IMR-90 (cell line): ENCODE results near the gene KRTAP12-4. TPM values are rescaled to one million over a fixed set of nuclear protein-coding genes. Genes with fewer than 3 reads are reported as not detected.

Experiments used
- ATAC-seq: fragments of 200-7000 bp; cut with Tn5 transposase; 2 replicates; pipeline ENCODE4 v1.9.1; 2020; ENCODE audit warnings: low read depth, mild to moderate bottlenecking, moderate library complexity
- BruUV-seq: library from RNA; stranded (reverse); fragments of 400-500 nt; replicated peaks from 2 replicates; lab custom pipeline; 2021; lab: Mats Ljungman, UMichigan
- CTCF ChIA-PET: fragments of 300-600 bp; formaldehyde crosslinking; extraction: SDS; loops from one replicate; lab custom pipeline; 2021; ENCODE audit warnings: antibody characterized with exemption; lab: Yijun Ruan, JAX
- POLR2A ChIA-PET: fragments of 300-600 bp; sonication (Branson Sonifier 250); formaldehyde crosslinking; loops from one replicate; lab custom pipeline; 2022; ENCODE audit warnings: antibody characterized with exemption; ENCODE audit not compliant: unreplicated experiment; lab: Charles Lee
- DNase-seq: peaks from one replicate; pipeline ENCODE4 v3.0.0; 2013
- H2AFZ ChIP-seq: replicated peaks from 2 replicates; pipeline ENCODE3; 2013; ENCODE audit warnings: low read length, mild to moderate bottlenecking; ENCODE audit not compliant: poor library complexity
- H2AK5ac ChIP-seq: 2 replicates; pipeline ENCODE4 v1.6.1; 2013; ENCODE audit warnings: low read depth, low read length, inconsistent platforms
- H2AK9ac ChIP-seq: replicated peaks from 2 replicates; pipeline ENCODE3; 2013; ENCODE audit warnings: mild to moderate bottlenecking, low read depth, low read length, moderate library complexity; ENCODE audit not compliant: poor library complexity
- H2BK120ac ChIP-seq: 2 replicates; pipeline ENCODE4 v1.6.1; 2013; ENCODE audit warnings: low read depth, low read length, inconsistent platforms
- H2BK15ac ChIP-seq: 3 replicates; pipeline ENCODE4 v1.6.1; 2013; ENCODE audit warnings: low read depth, low read length, inconsistent platforms
- H2BK20ac ChIP-seq: 2 replicates; pipeline ENCODE4 v1.6.1; 2013; ENCODE audit warnings: low read depth, mild to moderate bottlenecking, inconsistent platforms, low read length, moderate library complexity
- H2BK5ac ChIP-seq: 2 replicates; pipeline ENCODE4 v1.6.1; 2013; ENCODE audit warnings: mild to moderate bottlenecking, low read depth, low read length, inconsistent platforms; ENCODE audit not compliant: poor library complexity, severe bottlenecking
- H3K14ac ChIP-seq: replicated peaks from 2 replicates; pipeline ENCODE4 v1.6.1; 2013; ENCODE audit warnings: low read depth, low read length, inconsistent platforms
- H3K18ac ChIP-seq: 2 replicates; pipeline ENCODE4 v1.6.1; 2013; ENCODE audit warnings: low read depth, low read length, control low read depth
- H3K23ac ChIP-seq: 2 replicates; pipeline ENCODE4 v1.6.1; 2013; ENCODE audit warnings: low read depth, low read length, inconsistent platforms
- H3K27ac ChIP-seq: 2 replicates; pipeline ENCODE4 v1.5.1; 2013; ENCODE audit warnings: mild to moderate bottlenecking, control low read depth, low read length; ENCODE audit not compliant: insufficient read depth
- H3K27me3 ChIP-seq: 2 replicates; pipeline ENCODE4 v1.6.1; 2013; ENCODE audit warnings: low read length; ENCODE audit not compliant: control insufficient read depth, insufficient read depth
- H3K36me3 ChIP-seq: 2 replicates; pipeline ENCODE4 v1.6.1; 2013; ENCODE audit warnings: low read length, mixed read lengths; ENCODE audit not compliant: control insufficient read depth, insufficient read depth
- H3K4ac ChIP-seq: 2 replicates; pipeline ENCODE4 v1.6.1; 2013; ENCODE audit warnings: low read depth, low read length, inconsistent platforms
- H3K4me1 ChIP-seq: 2 replicates; pipeline ENCODE4 v1.6.1; 2013; ENCODE audit warnings: low read length, mixed read lengths; ENCODE audit not compliant: control insufficient read depth, insufficient read depth
- H3K4me2 ChIP-seq: 2 replicates; pipeline ENCODE4 v1.6.1; 2013; ENCODE audit warnings: low read depth, mild to moderate bottlenecking, control low read depth, low read length, moderate library complexity
- H3K4me3 ChIP-seq: 2 replicates; pipeline ENCODE4 v1.5.1; 2013; ENCODE audit warnings: low read depth, mild to moderate bottlenecking, control low read depth, low read length, moderate library complexity; ENCODE audit not compliant: insufficient read depth
- H3K56ac ChIP-seq: 2 replicates; pipeline ENCODE4 v1.6.1; 2013; ENCODE audit warnings: low read length, inconsistent platforms; ENCODE audit not compliant: insufficient read depth; ENCODE audit errors: extremely low read depth
- H3K79me1 ChIP-seq, 2 experiments: 2 replicates each; pipeline ENCODE4 v1.6.1; 2013; ENCODE audit warnings: low read length in 2 of 2, inconsistent platforms in 1 of 2, low read depth in 1 of 2
- H3K9ac ChIP-seq: 2 replicates; pipeline ENCODE4 v1.6.1; 2013; ENCODE audit warnings: low read depth, low read length, control low read depth
- H3K9me1 ChIP-seq: 2 replicates; pipeline ENCODE4 v1.6.1; 2013; ENCODE audit warnings: low read length, inconsistent platforms; ENCODE audit not compliant: insufficient read depth
- H3K9me3 ChIP-seq: 2 replicates; pipeline ENCODE4 v1.6.1; 2013; ENCODE audit warnings: low read length; ENCODE audit not compliant: control insufficient read depth, insufficient read depth
- H4K20me1 ChIP-seq: 2 replicates; pipeline ENCODE4 v1.6.1; 2013; ENCODE audit warnings: low read length, inconsistent platforms; ENCODE audit not compliant: insufficient read depth
- H4K5ac ChIP-seq: 2 replicates; pipeline ENCODE4 v1.6.1; 2013; ENCODE audit warnings: mild to moderate bottlenecking, low read depth, low read length, control low read depth
- H4K8ac ChIP-seq, 2 experiments: 2 replicates each; pipeline ENCODE4 v1.6.1; 2013; ENCODE audit warnings: low read depth in 2 of 2, low read length in 2 of 2, control low read depth in 1 of 2, inconsistent platforms in 1 of 2
- H4K91ac ChIP-seq: 2 replicates; pipeline ENCODE4 v1.6.1; 2013; ENCODE audit warnings: low read depth, low read length, inconsistent platforms; ENCODE audit not compliant: insufficient read depth
- BHLHE40 ChIP-seq: fragments of 150-350 bp; IDR thresholded peaks from 2 replicates; pipeline ENCODE4 v1.6.1; 2016; ENCODE audit warnings: mild to moderate bottlenecking, low read depth, low read length
- CEBPB ChIP-seq: IDR thresholded peaks from 2 replicates; pipeline ENCODE4 v1.6.1; 2012; ENCODE audit warnings: low read depth, low read length, improper control_type of control experiment
- CHD1 ChIP-seq: IDR thresholded peaks from 2 replicates; pipeline ENCODE4 v1.6.1; 2012; ENCODE audit warnings: low read depth, low read length, improper control_type of control experiment
- ELK1 ChIP-seq: fragments of 150-350 bp; IDR thresholded peaks from 2 replicates; pipeline ENCODE4 v1.6.1; 2016; ENCODE audit warnings: low read depth, mild to moderate bottlenecking, low read length, moderate library complexity, borderline replicate concordance
- FOS ChIP-seq: fragments of 150-350 bp; IDR thresholded peaks from 2 replicates; pipeline ENCODE4 v1.6.1; 2016; ENCODE audit warnings: low read depth, low read length
- MXI1 ChIP-seq: IDR thresholded peaks from 2 replicates; pipeline ENCODE4 v1.6.1; 2012; ENCODE audit warnings: low read depth, mild to moderate bottlenecking, low read length, moderate library complexity, borderline replicate concordance
- NFE2L2 ChIP-seq: fragments of 150-350 bp; IDR thresholded peaks from 2 replicates; pipeline ENCODE4 v1.6.1; 2016; ENCODE audit warnings: low read depth, mild to moderate bottlenecking, low read length
- RAD21 ChIP-seq: IDR thresholded peaks from 2 replicates; pipeline ENCODE4 v1.6.1; 2012; ENCODE audit warnings: low read length, improper control_type of control experiment
- RFX5 ChIP-seq: IDR thresholded peaks from 2 replicates; pipeline ENCODE4 v1.8.0; 2012; ENCODE audit warnings: low read depth, mild to moderate bottlenecking, low read length, moderate library complexity
- SMC3 ChIP-seq: fragments of 150-350 bp; IDR thresholded peaks from 2 replicates; pipeline ENCODE4 v1.6.1; 2016; ENCODE audit warnings: low read depth, mild to moderate bottlenecking, antibody characterized with exemption, low read length, moderate library complexity
- USF2 ChIP-seq: fragments of 150-350 bp; IDR thresholded peaks from 2 replicates; pipeline ENCODE4 v1.6.1; 2017; ENCODE audit warnings: mild to moderate bottlenecking, antibody characterized with exemption, low read length, low read depth
- WGBS, 2 experiments: methylation state at CpG; one replicate each; pipeline versions ENCODE4 v1.1.5 to v1.1.7; 2013; ENCODE audit warnings: missing lambda C conversion rate in 2 of 2; ENCODE audit not compliant: insufficient read length in 1 of 2; ENCODE audit errors: extremely low coverage in 2 of 2; 5-methylcytosine and 5-hydroxymethylcytosine counted together
- dilution Hi-C: fragments of 300-500 bp; cut with HindIII; formaldehyde crosslinking; loops from one replicate; pipeline ENCODE4 v1.14.3; 2018; ENCODE audit warnings: low sequenced_read_pairs; ENCODE audit not compliant: unreplicated experiment
- in situ Hi-C: fragments of 300-500 bp; cut with MboI; formaldehyde crosslinking; loops from 3 replicates; pipeline ENCODE4 v1.14.3; 2019; ENCODE audit warnings: low sequenced_read_pairs, inconsistent platforms, mixed read lengths
- intact Hi-C: fragments of 100-400 bp; cut with micrococcal nuclease; formaldehyde crosslinking; loops from 2 replicates; pipeline ENCODE4 v1.10.0; 2022
- polyA plus RNA-seq, 3 experiments: library from polyadenylated mRNA; depleted of rRNA; stranded (reverse); fragments of >200 nt; gene quantifications; 2 replicates each; pipeline ENCODE4 v1.2.3, GENCODE V29; 2012; ENCODE audit warnings: low replicate concordance in 1 of 3
- total RNA-seq: library from RNA; depleted of rRNA; stranded (reverse); fragments of >200 nt; gene quantifications from 2 replicates; pipeline ENCODE4 v1.2.3, GENCODE V29; 2012

The KRTAP12-4 gene
- total and polyA plus RNA-seq, 2 of the 4 experiments (the other 2 are of a cell fraction), result not detected

GRCh38 chr21:44643741-44644310 lies 10.6 kb downstream of the KRTAP12-4 start:
- Histone ChIP-seq H2AFZ (no peak overlapping the region), H2BK20ac (no peak overlapping the region), H2BK120ac (no peak overlapping the region), H3K4me1 (no peaks in the 10 kb centered on the region), H3K18ac (no peak overlapping the region), H3K36me3 (no peaks in the 10 kb centered on the region), H4K20me1 (no peaks in the 10 kb centered on the region), H3K56ac (no peak overlapping the region), H3K4me3 (no peak overlapping the region), H2AK5ac (no peak overlapping the region), H3K9ac (no peak overlapping the region), H4K5ac (no peak overlapping the region), H3K27me3 (no peaks in the 10 kb centered on the region; the same call in 1 of the 2 replicates), H3K27ac (no peak overlapping the region), H2BK5ac (no peak overlapping the region), H2AK9ac (no peak overlapping the region), H3K9me1 (no peaks in the 10 kb centered on the region), H3K9me3 (peaks cover 10% of the 10 kb centered on the region), H3K79me1 (no peaks in the 10 kb centered on the region), H3K23ac (no peak overlapping the region), H3K14ac (no peak overlapping the region), H3K4ac (no peak overlapping the region), H3K4me2 (no peak overlapping the region), H4K91ac (no peak overlapping the region), H4K8ac (no peak overlapping the region), H2BK15ac (no peak overlapping the region)
- in situ Hi-C loops, result no loop called here
- dilution Hi-C loops, result no loop called here
- WGBS, 2 experiments, result 63% methylated on average over 2 of the region's 14 CpGs; no CpG with 5 or more reads in 1 of the 2 experiments
- CTCF ChIA-PET, result no interaction called here
- no peak for ATAC-seq
- POLR2A ChIA-PET, result no interaction called here
- no peak for TF ChIP-seq BHLHE40
- TF ChIP-seq FOS, result no peak
- TF ChIP-seq CHD1, result no peak
- no peak for TF ChIP-seq ELK1
- TF ChIP-seq RAD21, result no peak
- no peak for TF ChIP-seq CEBPB
- TF ChIP-seq SMC3, result no peak
- TF ChIP-seq RFX5, result no peak
- no peak for TF ChIP-seq NFE2L2
- no peak for TF ChIP-seq USF2
- TF ChIP-seq MXI1, result no peak
- no peak for DNase-seq
- no TSS peak for BruUV-seq
- intact Hi-C loops, result no loop called here
